PC-9 (cell line): ENCODE measurements around the gene EXO1.

Experiments
- CTCF ChIP-seq: fragments of 200-600 bp; sonication (generic); conservative IDR thresholded peaks from 2 replicates; pipeline ENCODE4 v1.6.1; 2017; ENCODE audit warnings: mixed run types, antibody characterized with exemption, mild to moderate bottlenecking, moderate library complexity
- EZH2 ChIP-seq: fragments of 200-600 bp; sonication (generic); IDR thresholded peaks from 2 replicates; pipeline ENCODE4 v1.8.0; 2017; ENCODE audit warnings: antibody characterized with exemption, low read depth

GRCh38 chr1:241857131-241857530 is 9.1 kb downstream of the EXO1 start:
- TF ChIP-seq CTCF (no peak), EZH2 (no peak)
